ENCODE results near the gene PHACTR1.
"Not testable (repeated sequence)": the region's sequence is repeated elsewhere in the genome, so short reads cannot be mapped to it uniquely, and the experiment has no call there.

PHACTR1 gene

GRCh38 chr6:12899046-12899833 lies 182.7 kb downstream of the PHACTR1 start:
- no peak for DNase-seq (ENCODE audit: low read depth in 2 of 2)

- no peak for DNase-seq (ENCODE audit: low read depth in 2 of 2)
Measured at GRCh38 chr6:12903246-12903645, 186.7 kb downstream of the PHACTR1 start.

GRCh38 chr6:12909833-12910232 lies 193.3 kb downstream of the PHACTR1 start:
- no peak for DNase-seq (ENCODE audit: low read depth in 2 of 2)

DNA sequence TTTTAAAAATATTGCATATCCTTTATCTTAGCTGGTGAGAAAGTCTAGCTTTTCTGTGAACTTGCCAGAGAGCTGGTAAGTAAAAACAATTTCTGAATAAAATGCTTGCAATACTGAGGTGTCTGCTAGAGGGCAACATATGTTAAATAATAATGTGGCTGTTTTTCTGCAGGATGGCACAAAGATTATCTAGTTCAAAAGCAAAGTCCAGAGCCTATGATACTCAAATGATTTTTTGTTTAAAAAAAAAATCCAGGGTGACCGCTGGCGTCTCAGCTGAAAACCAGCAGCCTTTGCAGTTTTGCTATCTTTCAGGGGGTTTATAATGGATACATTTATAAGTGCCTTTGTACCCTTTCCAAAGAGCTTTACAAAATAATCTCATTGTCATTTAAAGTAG lies 194.9 kb downstream of the PHACTR1 start:
- DNase-seq (ENCODE audit: low read depth in 2 of 2) = no peak

- no peak for DNase-seq (ENCODE audit: low read depth in 2 of 2)
Measured at GRCh38 chr6:12913201-12913600, 196.6 kb downstream of the PHACTR1 start.

DNA sequence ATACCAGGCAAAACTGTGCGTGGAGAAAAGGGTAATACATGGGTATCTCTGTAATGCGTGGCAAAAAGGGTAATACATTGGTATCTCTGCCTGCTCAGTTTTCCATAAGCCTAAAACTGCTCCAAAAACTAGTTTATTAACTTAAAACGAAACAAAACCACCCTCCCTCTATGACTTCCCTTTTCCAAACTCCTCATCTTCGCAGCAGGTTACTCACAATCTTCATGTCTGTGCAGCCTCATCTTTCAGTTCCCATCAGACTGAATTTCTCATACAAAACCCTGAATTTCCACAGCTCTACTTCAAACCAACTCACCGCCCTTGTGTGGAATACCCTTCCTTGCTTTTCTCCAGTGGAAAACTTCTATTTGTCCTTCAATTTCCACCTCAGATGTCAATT lies 199.4 kb downstream of the PHACTR1 start:
- DNase-seq (ENCODE audit: low read depth in 2 of 2) = no peak

DNA sequence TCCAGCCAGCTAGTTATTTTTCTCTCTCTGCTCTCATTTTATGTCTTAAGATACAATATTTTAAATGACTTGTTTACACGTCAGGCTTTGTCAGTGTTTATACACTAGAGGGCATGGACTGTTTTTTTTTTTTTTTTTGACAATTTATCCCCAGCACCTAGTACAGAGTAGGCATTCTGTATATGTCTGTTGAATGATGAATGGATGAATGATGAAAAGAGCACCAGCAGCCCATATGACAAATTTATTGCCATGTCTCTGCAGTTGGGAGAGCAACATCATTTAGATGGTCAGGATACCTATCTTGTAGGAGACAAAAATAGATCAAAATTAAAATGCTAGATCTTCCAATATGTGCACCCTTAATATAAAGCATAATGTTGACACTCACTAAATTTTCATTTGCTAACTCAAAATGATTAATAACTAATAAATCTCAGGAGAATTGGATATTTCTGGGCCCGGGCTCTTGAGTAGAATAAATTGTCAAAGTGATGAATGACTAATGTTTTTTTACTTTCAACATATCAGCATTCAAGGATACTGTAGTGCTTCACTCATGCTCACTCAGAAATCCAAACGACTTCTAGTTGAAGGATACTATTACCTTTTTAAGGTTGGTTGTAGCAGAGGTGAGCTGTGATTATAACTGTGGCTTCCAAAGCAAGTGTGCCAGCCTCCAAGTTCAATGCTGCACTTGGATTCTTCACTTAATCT lies 200.0 kb downstream of the PHACTR1 start:
- no peak for DNase-seq (ENCODE audit: low read depth in 2 of 2)

DNA sequence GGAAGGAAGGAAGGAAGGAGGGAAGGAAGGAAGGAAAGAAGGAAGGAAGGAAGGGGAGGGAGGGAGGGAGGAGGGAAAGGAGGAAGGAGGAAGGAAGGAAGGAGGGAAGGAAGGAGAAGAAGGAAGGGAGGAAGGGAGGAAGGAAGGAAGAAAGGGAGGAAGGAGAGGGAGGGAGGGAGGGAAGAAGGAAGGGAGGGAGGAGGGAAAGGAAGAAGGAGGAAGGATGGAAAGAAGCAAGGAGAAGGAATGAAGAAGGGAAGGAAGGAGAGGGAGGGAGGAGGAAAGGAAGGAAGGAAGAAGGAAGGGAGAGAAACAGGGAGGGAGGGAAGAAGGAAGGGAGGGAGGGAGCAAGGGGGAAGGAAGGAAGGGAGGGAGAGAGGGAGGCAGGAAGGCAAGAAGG lies 204.9 kb downstream of the PHACTR1 start:
- DNase-seq (ENCODE audit: low read depth in 2 of 2) = no peak

DNA sequence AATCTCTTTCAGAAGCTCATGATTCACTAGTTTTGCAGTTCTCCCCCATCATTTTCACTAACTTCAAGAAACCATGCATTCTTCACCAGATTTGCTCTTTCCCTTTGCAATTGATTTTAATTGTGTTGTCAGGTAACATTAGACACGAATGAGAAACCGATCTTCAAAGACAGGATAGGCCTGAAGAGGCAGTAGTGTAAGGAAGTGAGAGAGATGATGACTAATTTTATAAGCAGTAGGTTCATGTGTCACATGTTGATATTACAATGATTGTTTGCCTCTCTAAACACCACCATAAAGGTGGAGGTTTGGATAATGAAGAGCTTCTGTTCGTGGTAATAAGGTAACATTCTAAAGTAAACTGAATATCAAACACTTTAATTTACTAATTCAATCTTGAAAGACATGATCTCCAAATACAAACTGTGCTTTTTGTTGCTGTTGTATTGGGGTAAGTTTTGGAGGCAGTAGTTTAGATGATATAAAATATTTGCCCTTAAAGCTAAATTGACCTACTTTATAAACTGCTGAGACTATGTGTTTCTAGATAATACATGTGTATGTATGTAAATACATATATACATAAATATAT lies 207.2 kb downstream of the PHACTR1 start:
- no peak for DNase-seq (ENCODE audit: low read depth in 2 of 2)

GRCh38 chr6:12924911-12925310 lies 208.3 kb downstream of the PHACTR1 start:
- no peak for DNase-seq (ENCODE audit: low read depth in 2 of 2)

GRCh38 chr6:12927746-12928145 lies 211.2 kb downstream of the PHACTR1 start:
- no peak for DNase-seq (ENCODE audit: low read depth in 2 of 2)

DNA sequence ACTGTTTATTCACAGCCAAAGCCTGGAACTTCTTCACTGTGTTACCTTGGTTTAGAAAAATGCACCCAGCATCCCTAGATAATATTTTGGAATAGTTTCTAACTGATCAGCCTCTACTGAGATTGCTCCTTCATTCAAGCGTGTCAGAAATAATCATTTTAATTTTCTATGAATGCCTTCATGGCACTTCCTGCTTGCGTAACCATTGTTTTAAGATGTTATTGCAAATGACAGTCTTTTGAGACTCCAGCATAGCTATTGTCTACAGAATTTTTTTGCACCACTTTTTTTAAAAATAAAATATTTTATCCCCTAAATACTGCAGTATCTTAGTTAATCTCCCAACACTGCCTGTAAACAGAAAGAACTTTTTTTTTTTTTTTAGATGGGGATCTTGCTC lies 213.1 kb downstream of the PHACTR1 start:
- DNase-seq (ENCODE audit: low read depth in 2 of 2) = no peak

DNA sequence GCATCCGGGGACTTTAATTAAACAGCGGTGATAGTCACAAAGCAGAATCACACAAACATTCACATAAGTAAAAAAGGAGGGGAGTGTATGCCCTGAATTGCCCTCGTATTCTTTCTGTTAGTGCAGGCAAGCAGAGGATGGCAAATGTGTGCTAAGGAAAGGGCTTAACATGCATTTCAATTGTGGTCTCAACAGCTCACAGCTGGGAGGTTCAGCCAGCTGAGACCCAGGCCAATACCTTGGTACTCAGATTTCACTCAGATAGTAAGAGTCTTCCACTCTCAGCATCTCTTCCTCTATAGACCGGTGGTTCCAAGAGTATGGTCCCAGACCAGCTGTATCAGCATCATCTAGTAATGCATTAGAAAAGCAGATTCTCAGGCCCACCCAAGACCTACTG lies 215.1 kb downstream of the PHACTR1 start:
- no peak for DNase-seq (ENCODE audit: low read depth in 2 of 2)

DNA sequence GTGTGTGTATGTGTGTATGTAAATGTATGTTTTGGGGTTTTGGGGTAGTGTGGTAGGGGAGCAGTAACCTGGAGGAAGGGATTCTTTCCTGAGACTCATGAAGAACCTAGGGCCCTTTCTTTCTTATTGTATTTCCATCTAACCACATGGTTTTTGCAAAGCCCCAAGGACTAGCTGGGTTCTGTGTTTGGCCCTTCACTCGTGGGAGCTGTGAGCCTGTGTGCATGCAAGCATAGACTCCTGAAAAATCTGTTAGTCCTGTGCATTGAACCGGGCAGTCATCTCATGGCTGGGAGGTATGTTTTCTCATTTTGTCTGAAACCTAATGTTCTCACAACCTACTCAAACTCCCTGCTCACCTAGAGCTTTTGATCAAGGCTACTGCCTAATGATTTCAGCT lies 219.1 kb downstream of the PHACTR1 start:
- no peak for DNase-seq (ENCODE audit: low read depth in 2 of 2)

DNA sequence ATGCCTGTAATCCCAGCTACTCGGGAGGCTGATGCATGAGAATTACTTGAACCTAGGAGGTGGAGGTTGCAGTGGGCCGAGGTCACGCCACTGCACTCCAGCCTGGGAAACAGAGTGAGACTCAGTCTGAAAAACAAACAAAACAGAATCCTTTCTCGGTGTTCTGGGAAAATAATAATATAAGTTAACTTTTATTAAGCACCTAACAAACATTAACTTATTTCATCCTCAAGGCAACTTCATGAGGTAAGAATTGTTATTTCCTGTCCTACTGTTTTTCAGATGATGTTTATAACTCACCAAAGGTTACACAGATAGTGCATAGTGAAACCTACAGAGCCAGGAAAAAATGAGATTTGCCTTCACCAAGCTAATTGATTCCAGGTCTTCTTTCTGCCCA lies 221.4 kb downstream of the PHACTR1 start:
- no peak for DNase-seq (ENCODE audit: low read depth in 2 of 2)

GRCh38 chr6:12939314-12939713 lies 222.7 kb downstream of the PHACTR1 start:
- no peak for DNase-seq (ENCODE audit: low read depth in 2 of 2)

- no peak for DNase-seq (ENCODE audit: low read depth in 2 of 2)
Measured at GRCh38 chr6:12941422-12941821, 224.9 kb downstream of the PHACTR1 start.

DNA sequence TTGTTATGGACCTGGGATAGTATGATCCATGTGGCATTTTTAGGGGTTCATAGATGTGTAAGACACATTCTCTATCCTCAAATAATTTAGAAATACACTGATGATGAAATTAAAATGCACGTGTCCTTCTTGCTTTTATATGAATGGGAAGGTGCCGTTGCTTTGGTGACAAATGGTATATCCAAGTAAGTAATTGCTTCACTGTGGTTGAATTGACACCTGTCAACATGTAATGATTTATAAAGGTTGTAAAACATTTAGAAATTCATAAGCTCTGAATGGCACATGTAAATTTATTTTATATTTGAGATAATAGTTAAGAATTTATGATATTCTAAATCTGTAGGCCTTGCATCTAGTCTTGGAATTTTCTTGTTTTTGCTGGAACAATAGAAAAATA lies 227.0 kb downstream of the PHACTR1 start:
- no peak for DNase-seq (ENCODE audit: low read depth in 2 of 2)

DNA sequence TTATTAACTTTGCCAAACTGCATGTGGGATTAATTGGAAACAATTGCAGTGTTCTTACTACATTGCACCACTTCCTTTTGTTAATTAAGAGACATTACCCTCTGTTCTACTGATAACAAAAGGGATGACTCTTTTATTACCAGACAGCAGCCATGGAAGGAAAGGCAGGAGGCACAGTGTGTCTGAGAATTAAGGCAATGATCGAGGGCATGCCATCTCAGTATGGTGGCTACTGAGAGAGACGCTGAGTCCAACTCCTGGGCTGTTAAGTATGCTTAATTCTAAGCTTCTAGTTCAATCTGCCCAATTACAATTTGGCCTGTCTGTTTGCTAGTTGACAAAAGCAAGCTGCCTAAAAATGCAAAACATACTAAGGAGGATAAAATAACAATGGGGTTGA lies 227.4 kb downstream of the PHACTR1 start:
- DNase-seq (ENCODE audit: low read depth in 2 of 2) = no peak

DNA sequence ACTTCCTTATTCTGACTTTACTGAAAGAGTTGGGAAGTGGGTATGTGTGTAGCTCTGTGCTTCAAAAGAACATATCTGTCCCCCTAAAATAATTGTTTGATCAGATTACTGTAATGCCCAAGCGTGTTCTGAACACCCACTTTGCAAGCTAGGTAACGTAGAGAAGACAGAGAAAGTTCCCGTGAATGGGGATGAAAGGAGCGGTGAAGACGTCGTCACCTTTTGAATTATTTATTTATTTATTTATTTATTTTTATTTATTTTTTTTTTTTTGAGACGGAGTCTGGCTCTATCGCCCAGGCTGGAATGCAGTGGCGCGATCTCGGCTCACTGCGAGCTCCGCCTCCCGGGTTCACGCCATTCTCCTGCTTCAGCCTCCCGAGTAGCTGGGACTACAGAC lies 228.0 kb downstream of the PHACTR1 start:
- DNase-seq (ENCODE audit: low read depth in 2 of 2) = not testable (repeated sequence)

DNA sequence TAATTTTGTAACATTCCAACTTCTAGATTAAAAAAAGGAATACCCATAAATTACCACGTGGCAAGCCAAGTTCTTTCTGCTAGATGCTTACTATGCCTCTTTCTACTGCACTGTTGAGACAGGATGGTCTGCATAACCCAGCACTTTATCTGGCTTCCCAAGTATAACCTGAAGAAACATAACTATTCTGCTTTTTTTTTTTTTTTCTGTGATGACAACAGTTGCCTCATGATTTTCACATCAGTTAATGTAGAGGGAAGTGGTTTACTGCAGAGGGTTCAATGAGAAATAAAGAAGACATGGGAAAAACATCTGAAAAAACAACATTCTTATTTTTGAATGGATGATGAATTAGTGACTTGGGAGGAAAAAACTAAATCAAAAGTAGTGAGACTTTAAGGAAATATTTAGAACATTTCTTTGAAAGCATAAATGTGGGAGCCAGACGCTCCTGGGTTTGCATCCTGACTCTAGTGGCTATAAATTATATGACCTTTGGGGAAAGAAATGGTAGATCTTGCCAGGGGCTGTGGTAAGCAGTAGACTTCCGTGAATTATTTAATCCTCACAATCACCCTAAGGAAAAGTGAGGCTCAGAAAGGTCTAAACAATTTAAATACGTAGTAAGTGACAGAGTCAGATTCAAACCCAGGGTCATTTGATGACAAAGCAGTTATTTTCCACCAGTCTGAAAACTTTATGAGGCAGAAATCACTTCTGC lies 230.7 kb downstream of the PHACTR1 start:
- DNase-seq (ENCODE audit: low read depth in 2 of 2) = no peak

GRCh38 chr6:12947967-12948366 lies 231.4 kb downstream of the PHACTR1 start:
- DNase-seq (ENCODE audit: low read depth in 2 of 2) = no peak
